LNCAP (cell line): Measurements from ENCODE around the gene MAGI2.

Experiments
- CTCF ChIP-seq: fragments of 450-650 bp; IDR thresholded peaks from 2 replicates; pipeline ENCODE4 v1.5.1; 2017; ENCODE audit warnings: mild to moderate bottlenecking

The MAGI2 gene

GRCh38 chr7:78299088-78299487 is 1154.4 kb downstream of the MAGI2 start:
- no peak for TF ChIP-seq CTCF

- TF ChIP-seq CTCF: no peak
These were observed 1156.7 kb downstream of the MAGI2 start for GRCh38 chr7:78296644-78297371.

- TF ChIP-seq CTCF: no peak
These were observed 1157.3 kb downstream of the MAGI2 start for GRCh38 chr7:78296046-78296597.

DNA sequence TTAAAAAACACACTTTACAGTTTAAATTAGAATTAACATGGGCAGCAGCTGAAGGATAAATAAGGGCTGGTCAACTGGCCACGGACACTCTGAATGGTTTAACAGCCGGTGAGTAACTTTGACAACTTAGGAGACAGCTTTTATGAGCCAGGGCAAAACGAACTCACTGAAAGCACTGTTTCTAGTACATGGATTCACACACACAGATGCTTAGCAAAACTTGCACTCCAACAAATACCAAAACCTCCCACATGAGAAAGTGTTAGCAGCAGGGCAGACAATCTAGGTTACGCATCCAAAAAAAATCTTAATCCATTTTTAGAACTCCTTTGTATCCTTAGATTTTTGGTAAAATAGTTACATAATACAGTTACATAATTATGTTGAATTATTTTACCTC is 1168.5 kb downstream of the MAGI2 start:
- TF ChIP-seq CTCF: no peak

DNA sequence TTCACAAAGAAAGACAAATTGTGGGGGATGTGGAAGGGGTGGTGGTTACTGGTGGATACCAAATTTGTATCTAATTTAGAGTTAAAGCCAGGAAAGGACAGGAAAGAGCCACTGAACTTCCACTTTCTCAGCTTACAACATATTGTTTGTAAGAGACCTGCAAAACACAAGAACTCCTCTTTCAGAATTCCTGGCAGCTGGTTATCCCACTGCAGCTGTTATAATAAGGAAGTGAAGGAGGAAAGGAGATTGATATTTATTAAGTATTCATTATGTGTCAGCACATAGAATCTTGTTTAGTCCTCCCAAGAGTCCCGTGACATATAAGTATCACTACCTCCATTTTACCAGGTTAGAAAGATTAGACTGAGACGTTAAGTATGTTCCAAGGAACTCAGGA is 1173.2 kb downstream of the MAGI2 start:
- no peak for TF ChIP-seq CTCF

DNA sequence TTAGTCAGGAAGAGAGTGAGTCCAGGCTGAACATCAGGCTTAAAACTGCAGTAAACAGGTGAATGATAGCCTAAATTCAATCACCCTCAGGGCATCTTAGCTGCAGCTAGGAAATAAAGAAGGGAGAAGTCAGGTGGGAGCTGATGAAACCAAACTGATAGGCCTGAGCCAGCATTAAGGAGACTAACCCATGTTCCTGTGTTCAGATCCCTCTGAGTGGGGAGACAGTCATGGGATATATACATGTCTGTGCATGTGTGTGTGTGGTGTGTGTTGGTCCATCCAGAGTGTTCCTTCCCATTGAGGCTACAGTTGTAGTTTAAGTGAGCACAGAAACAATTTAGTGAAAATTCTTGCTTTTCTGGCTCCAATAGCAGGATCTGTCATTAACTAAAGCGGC is 1174.0 kb downstream of the MAGI2 start:
- TF ChIP-seq CTCF: no peak

- no peak for TF ChIP-seq CTCF
These were observed 1174.4 kb downstream of the MAGI2 start for GRCh38 chr7:78279032-78279431.
